GM19239 (cell line): ENCODE data around the gene ZNF318.
"Not testable (repeated sequence)": the region's sequence is repeated elsewhere in the genome, so short reads cannot be mapped to it uniquely, and the experiment has no call there.

Source experiments
- DNase-seq: peaks from one replicate; pipeline ENCODE4 v3.0.0; 2011; ENCODE audit warnings: low spot score; ENCODE audit not compliant: insufficient read length
- FAIRE-seq: peaks from 2 replicates; lab custom pipeline; 2011; peaks lifted over from hg19 to GRCh38; lab: Jason Lieb, UNC

The ZNF318 gene

DNA sequence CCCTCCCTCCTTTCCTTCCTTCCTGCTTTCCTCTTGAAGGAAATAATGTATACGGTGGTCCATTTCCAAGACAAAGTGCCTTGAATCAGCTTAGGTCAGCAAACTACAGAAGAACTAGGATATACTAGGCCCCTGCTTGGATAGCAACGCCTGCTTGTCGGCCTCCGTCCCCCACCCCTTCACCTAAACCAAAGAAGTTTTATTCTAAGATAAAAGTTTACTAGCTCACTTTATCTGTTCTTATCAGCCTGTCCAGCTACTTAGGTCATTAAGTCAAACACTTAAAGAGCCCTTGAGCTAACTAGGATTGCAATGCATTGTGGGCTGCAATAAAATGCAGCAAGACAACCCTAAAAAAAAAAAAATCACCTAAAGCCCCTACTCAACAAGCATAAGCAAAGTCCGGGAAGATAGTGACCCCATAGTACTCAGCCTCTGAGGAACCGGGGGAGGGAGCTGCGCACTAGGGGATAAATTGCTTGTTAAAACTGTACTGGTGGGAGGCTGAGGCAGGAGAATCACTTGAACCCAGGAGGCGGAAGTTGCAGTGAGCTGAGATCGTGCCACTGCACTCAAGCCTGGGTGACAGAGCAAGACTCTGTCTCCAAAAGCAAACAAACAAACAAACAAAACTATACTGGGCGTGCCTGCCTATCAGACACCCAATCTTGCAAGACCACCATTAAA, 21.4 kb upstream of the ZNF318 start:
- not testable (repeated sequence) for DNase-seq, FAIRE-seq

DNA sequence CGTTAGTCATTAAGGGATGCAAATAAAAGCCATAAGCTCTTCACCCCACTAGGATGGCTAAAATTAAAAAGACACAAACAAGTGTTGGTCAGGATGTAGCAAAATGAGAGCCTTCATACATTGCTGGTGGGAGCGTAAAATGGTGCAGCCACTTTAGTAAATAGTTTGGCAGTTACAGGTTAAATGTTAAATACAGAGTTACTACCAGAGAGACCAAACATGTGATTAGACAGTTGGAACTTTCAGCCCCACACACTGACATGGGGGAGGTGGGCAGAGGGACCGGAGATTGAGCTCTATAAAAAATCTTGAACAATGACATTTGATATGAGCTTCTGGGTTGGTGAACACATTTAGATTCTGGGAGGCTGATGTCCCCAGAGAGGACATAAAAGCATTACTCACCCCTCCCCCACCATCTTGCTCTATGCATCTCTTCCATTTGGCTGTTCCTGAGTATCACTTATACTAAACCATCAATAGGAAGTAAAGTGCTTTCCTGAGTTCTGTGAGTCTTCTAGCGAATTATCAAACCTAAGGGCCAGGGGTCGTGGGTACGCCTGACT, 20.4 kb upstream of the ZNF318 start:
- no peak for FAIRE-seq

DNA sequence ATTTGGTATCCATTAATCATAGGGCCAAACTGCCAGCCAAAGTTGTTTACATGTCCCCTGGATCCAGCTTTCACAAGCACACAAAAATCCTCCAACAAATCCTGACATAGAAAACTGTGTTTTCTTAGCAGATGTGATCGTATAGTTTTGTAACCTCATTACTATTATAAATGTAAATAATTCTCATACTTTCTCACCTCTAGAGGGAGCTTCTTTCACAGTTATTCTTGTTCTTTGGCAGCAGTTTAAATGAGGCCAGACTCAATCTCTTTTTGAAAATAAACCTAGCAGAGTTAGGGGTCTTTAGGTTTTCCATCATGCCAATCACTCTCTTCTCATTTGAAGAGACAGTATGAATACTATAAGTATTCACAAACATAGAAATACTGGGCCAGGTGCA, 17.0 kb upstream of the ZNF318 start:
- FAIRE-seq (peak; percentile 23), DNase-seq (no peak)

More for the DNA sequence above, 20.4 kb upstream of the ZNF318 start:
- DNase-seq, result no peak

DNA sequence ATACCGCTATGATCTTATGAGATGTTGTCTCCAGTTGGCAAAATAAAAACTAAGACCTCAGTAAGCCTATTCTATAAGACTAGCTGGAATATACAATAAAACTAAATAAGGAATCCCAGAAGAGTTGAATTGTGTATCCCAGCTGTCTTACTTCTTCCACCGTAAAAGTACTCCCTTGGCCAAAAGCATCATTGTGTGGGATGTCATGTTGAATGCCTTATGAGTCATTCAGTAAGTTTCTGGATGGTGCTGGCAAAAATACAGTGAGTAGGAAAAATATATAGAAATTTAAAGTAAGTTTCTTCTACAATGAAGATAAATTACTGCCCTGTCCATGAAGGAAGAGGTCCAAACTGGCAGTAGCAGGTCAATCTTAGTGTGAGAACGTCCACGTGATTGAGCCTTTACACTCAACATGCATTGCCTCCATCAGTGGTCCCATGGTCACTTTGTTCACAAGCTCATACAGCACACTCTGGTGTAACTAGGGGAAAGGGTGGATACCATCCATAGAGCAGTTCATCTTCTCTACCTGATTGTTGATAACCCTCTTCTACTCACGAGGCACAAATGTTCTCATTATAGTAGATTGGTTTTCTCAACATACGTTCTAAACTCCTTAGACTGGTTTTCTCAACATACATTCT, 13.7 kb upstream of the ZNF318 start:
- peak; percentile 42 for FAIRE-seq
- DNase-seq, result no peak

DNA sequence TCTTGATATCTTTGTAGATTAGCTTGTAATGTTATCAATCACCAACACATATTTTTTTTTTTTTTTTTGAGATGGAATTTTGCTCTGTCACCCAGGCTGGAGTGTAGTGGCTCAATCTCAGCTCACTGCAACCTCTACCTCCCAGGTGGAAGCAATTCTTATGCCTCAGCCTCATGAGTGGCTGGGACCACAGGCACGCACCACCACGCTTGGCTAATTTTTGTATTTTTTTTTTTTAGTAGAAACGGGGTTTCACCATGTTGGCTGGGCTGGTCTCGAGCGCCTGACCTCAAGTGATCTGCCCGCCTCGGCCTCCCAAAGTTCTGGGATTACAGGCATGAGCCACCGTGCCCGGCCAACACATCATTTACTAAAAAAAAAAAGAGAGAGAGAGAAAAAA, 11.4 kb upstream of the ZNF318 start:
- not testable (repeated sequence) for FAIRE-seq, DNase-seq

DNA sequence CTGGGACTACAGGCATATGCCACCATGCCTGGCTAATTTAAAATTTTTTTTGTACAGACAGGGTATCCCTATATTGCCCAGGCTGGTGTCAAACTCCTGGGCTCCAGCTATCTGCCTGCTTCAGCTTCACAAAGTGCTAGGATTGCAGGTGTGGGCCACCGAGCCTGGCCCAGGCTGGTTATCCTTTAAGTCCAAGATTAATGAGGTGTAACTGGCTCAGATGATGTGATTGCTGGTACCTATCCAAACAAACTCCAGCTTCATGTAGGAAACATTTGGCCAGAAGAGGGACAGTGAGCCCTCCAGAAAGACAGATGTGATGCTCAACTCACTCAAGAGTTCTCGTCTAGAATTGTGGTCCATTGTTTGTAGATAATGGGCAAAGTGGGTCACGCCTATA, 9.2 kb upstream of the ZNF318 start:
- peak; percentile 42 for FAIRE-seq
- DNase-seq, result no peak

DNA sequence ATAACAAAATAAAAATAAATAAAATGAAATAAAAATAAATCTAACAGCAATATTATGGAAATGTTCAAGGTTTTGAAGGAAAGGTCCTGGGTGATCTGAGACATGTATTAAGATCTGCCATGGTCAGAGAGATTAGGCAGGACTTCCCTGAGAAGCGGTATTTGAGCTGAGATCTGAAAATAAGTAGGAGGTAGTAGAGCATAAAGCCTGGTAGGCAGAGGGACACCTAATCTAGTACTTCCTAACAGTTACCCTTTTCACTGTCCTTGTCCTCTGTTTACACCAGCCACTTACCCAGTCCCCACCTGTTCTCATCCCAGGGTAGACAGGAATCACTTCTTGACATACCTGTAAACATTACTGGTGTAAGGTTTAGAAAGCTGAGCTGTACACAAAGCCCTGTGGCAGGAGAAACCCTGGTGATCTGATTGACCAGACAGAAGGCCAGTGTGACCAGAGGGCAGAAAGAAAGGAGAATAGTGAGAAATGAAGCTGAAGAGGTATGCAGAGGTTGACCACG, 8.3 kb upstream of the ZNF318 start:
- DNase-seq (no peak), FAIRE-seq (peak; percentile 40)

DNA sequence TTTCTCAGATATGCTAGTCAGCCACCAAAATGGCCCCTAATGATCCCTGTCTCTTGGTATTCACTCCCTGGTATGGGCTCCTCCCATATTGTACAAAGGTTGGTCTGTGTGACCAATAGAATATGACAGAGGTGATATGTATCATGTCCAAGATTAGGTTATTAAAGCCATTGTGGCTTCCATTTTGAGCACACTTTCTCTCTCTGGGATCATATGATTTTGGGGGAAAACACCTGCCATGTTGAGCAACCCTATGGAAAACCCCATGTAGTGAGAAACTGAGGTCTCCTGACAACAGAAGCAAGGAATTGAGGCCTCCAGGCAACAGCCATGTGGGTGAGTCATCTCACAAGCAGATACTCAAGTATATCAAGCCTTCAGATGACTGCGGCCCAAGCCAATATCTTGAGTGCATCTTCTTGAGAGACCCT, 7.1 kb upstream of the ZNF318 start:
- FAIRE-seq (peak; percentile 39), DNase-seq (no peak)

DNA sequence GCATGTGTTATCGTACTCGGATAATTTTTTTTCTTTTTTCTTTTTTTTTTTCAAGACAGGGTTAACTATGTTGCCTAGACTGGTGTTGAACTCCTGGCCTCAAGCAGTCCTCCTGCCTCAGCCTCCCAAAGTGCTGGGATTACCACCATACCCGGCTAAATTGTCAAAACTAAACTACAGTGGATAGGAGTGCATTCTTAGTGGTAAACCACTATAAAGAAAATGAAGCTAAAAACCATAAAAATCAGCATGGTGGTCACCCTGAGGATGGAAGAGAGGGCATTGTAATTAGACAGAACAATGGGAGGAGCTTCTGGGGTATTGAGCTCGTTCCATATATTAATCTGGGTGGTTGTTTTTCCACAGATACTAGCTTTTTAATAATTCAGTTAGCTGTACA, 6.2 kb upstream of the ZNF318 start:
- FAIRE-seq (no peak), DNase-seq (no peak)

DNA sequence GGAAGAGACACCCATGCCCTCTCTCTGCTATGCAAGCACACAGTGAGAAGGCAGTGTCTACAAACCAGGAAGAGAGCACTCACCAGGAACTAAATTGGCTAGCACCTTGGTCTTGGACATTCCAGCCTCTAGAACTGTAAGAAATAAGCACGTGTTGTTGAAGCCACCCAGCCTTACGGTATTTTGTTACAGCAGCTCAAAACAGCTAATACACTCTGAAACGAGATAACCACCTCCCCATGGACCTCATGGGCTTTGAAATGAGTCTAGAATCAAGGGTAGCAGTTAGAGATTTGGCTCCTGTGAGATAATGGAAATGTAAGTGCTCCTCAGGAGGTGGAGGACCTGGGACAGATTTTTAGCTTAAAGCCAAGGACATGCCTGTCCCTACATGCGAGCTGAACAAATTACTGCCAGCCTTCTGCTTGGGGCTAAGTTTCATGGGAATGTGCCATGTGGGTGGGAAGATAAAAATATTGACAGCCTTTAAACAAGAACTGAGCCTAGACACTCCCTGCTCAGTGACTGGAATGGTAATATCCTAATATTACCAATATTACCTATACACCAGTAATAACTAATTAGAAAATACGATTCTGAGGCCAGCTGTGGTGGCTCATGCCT, 3.9 kb upstream of the ZNF318 start:
- DNase-seq (no peak), FAIRE-seq (no peak)

DNA sequence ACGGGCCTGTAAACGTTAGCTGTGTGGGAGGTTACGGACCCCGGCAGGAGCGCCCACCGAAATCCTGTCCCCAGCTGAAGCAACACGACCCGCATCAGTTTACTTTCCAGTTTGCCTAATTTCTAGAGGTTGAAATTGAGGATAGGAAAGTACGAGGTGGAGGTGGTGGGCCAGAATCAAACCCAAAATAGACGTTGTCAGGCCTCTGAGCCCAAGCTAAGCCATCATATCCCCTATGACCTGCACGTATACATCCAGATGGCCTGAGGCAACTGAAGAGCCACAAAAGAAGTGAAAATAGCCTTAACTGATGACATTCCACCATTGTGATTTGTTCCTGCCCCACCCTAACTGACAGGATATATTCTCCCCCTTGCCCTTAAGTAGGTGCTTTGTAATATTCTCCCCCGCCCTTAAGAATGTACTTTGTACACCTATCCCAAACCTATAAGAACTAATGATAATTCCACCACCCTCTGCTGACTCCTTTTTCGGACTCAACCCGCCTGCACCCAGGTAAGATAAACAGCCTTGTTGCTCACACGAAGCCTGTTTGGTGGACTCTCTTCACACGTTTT, 645 bp upstream of the ZNF318 start:
- not testable (repeated sequence) for DNase-seq, FAIRE-seq

DNA sequence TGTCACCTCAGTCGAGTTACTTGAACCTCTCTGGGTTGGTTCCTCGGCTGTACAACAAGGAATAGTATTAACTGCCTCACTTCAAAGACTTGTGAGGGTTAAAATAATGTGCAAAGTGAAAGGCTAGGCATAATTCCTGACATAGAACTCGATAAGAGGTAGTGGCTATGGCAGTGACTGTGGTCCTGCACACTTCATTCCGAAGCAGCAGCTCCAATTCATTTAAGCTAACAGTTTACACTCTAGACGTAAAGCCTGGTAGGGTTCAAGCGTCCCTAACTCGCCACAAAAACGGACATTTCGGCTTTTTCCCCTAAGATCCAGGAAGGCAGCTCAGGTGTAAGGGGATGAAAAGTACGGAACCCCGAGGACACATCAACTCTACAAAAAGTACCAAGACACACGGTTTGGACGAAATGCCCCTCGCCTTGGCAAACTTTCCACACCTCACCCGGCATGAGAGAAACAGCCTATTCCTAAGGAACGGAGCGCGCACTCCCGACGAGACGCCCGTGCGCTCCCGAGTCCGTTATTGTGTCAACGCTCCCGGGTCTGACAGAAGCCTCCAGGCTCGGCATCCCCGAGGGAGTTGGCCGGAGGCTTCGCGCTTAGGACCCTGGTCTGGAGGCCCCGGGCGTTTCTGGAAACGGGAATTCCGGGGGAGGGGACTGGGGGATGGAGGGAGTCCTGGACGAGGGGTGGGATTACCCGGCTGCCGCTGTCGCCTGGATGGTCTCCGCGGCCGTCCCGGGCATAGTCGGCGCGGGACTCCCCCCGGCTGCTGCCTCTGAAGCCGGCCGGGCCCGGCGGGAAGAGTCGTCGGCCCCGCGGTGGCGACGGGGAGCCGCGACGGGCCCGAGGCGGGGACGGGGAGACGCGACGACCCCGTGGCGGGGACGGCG, 937 bp downstream of the ZNF318 start:
- FAIRE-seq (peak; percentile 74), DNase-seq (no peak)

DNA sequence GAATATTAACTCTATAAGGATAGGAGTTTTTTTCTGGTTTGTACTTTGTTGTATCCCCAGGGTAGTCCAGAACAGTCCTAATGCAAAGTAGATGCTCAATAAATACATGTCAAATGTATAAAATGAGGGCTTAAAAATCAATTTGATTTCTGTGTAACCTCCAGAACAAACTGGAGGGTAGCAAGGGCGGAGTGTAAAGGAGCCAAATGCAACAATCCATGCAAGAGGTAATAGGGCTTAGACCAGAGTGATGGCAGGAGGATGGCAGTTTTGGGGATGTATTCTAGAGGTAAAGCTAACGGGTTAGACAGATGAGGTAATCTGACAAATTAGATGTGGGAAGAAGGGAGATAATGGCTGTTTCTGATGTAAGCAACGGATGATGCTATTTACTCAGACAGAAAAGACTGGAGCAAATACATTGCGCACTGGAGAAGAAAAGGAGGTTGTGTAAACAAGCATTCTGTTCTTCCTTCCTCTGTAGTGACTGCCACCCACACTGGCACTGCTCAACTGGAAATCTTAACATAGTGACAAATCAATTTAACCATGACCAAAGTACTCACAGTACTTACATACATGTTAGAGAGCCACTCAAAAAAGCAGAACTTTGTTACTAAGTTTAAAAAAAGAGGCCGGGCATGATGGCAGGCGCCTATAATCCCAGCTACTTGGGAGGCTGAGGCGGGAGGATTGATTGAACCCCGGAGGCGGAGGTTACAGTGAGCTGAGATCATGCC, 2.0 kb downstream of the ZNF318 start:
- FAIRE-seq (peak; percentile 28), DNase-seq (no peak)

DNA sequence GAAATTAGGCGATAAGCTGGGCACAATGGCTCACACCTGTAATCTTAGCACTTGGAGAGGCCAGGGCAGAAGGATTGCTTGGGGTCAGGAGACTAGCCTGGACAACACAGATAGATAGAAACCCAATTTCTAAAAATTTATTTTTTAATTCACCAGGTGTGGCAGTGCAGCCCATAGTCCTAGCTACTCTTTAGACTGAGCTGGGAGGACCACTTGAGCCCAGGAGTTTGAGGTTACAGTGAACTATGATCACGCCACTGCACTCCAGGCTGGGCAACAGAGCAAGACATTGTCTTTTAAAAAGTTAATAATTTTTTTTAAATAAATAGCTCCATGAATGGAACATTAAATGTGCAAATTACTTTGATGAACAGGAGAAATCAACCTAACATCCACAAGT, 8.2 kb downstream of the ZNF318 start:
- DNase-seq (no peak), FAIRE-seq (no peak)

DNA sequence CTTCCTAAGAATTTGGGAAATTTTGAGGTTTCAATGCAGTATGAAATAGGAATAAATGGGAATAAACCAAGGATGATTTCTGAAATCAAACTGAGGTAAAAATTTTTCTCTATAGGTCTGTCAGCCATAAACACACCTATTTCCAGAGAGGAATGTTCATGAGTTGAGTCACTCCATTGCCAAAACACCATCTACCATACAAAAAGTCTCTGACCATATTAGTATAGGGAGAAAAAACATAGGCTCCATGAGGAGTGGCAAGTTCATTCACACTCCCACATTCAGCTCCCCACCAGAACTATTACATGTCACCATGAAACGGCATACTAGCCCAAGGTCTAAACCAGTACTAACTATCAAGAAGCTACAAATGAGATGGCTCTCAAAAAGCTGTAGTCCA, 9.6 kb downstream of the ZNF318 start:
- DNase-seq (no peak), FAIRE-seq (no peak)

DNA sequence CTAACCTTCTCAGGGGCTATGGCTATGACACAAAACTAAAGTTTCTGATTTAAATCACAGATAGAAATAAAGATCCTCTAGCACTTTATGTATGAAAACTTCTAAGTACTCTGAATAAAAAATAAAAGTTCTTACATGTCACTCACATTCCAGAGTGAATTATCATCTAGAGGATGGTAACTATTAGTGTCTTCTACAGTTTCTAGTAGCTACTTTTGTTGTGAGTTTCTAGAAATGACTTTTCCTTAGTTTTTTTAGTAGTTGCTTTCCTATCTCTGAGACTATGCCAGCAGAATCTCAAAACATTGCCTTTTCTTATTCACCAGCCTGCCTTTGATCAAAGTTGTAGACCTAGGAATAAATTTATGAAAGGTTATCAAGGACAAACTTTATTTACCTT, 10.1 kb downstream of the ZNF318 start:
- DNase-seq, result no peak
- no peak for FAIRE-seq

DNA sequence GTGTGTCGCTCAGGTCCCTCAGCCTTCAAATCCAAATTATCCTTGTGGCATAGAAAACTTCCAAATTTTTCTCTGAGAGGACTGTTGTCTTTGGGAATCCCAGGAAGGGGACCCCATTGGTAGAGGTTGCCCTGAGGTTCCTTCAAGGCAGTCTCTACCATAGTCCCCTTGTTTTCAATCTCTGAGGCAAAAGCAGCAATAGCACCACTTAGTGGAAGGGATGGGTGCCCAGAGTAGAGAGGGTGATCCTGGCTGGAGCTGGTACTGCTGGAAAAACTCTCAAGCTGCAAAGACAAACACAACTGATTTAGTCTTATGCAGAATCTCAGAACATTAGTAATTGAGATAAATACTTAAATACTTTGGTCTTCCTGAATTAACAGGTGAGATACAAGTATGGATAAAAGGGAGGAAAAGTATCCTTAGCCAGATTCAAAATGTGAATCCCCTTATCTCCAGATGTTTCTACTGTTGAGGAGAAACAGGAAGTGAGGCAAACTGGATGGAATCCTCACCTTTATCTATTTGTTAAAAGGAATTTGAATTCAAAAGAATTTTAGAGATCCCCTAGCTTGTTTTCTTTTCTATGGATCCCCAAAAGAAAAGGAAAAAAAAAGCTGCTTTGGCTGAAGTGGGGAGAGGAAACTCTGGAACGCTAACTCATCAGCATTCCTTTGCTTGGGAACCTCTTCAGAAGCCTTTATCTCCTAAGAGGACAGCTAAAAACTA, 13.4 kb downstream of the ZNF318 start:
- DNase-seq, result no peak
- peak; percentile 64 for FAIRE-seq

DNA sequence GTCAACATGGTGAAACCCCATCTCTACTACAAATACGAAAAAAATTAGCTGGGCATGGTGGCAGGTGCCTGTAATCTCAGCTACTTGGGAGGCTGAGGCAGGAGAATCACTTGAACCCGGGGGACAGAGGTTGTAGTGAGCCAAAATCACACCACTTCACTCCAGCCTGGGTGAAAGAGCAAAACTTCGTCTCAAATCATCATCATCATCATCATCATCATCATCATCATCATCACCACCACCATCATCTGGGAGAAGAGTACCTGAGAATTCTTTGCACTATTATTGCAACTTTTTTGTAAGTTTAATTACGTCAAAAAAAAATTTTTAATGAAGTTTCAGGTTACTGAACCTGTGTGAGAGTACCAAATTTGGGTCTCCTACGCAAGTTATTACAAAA, 17.5 kb downstream of the ZNF318 start:
- DNase-seq, FAIRE-seq: not testable (repeated sequence)
